Non-pigmented ciliary epithelial cell (primary cell): Measurements from ENCODE around the gene TTC22.

Experiments used
- DNase-seq: peaks from one replicate; pipeline ENCODE4 v3.0.0-alpha.2; 2010; ENCODE audit warnings: low read depth

TTC22 gene

GRCh38 chr1:54800899-54801759 lies at the start of gene TTC22:
Gene TTC22, minus strand, starts transcription at chr1:54801323. Its CDS starts 160 bp downstream, at chr1:54801163.
- DNase-seq = no peak

- peak; percentile 93 for DNase-seq
Observed at GRCh38 chr1:54850737-54851136, 49.6 kb upstream of the TTC22 start.

- DNase-seq = no peak
Observed at GRCh38 chr1:54850069-54850730, 49.1 kb upstream of the TTC22 start.

- no peak for DNase-seq
Observed at GRCh38 chr1:54849219-54850068, 48.3 kb upstream of the TTC22 start.

- no peak for DNase-seq
Observed at GRCh38 chr1:54848134-54848948, 47.2 kb upstream of the TTC22 start.

GRCh38 chr1:54846716-54847284 lies 45.7 kb upstream of the TTC22 start:
- DNase-seq = no peak

GRCh38 chr1:54846301-54846700 lies 45.2 kb upstream of the TTC22 start:
- DNase-seq = no peak

GRCh38 chr1:54845772-54846171 lies 44.6 kb upstream of the TTC22 start:
- DNase-seq = no peak

GRCh38 chr1:54844564-54844963 lies 43.4 kb upstream of the TTC22 start:
- DNase-seq = no peak

- no peak for DNase-seq
Observed at GRCh38 chr1:54843449-54843848, 42.3 kb upstream of the TTC22 start.

- DNase-seq = no peak
Observed at GRCh38 chr1:54842963-54843362, 41.8 kb upstream of the TTC22 start.

- DNase-seq = no peak
Observed at GRCh38 chr1:54842206-54842915, 41.2 kb upstream of the TTC22 start.

GRCh38 chr1:54839824-54840223 lies 38.7 kb upstream of the TTC22 start:
- DNase-seq = no peak

GRCh38 chr1:54838565-54839180 lies 37.5 kb upstream of the TTC22 start:
- no peak for DNase-seq

GRCh38 chr1:54837002-54837853 lies 36.1 kb upstream of the TTC22 start:
- DNase-seq = no peak

- DNase-seq = no peak
Observed at GRCh38 chr1:54836594-54836993, 35.5 kb upstream of the TTC22 start.

GRCh38 chr1:54835970-54836369 lies 34.8 kb upstream of the TTC22 start:
- no peak for DNase-seq

- DNase-seq = no peak
Observed at GRCh38 chr1:54835131-54835898, 34.2 kb upstream of the TTC22 start.
